Activated gamma-delta T cell treated with Interleukin-2 at 50 U/mL for 16 hours (primary cell): ENCODE results near the gene NOTCH3.

Experiments
- DNase-seq: peaks from one replicate; pipeline ENCODE4 v3.0.0-alpha.2; 2020

Gene NOTCH3

DNA sequence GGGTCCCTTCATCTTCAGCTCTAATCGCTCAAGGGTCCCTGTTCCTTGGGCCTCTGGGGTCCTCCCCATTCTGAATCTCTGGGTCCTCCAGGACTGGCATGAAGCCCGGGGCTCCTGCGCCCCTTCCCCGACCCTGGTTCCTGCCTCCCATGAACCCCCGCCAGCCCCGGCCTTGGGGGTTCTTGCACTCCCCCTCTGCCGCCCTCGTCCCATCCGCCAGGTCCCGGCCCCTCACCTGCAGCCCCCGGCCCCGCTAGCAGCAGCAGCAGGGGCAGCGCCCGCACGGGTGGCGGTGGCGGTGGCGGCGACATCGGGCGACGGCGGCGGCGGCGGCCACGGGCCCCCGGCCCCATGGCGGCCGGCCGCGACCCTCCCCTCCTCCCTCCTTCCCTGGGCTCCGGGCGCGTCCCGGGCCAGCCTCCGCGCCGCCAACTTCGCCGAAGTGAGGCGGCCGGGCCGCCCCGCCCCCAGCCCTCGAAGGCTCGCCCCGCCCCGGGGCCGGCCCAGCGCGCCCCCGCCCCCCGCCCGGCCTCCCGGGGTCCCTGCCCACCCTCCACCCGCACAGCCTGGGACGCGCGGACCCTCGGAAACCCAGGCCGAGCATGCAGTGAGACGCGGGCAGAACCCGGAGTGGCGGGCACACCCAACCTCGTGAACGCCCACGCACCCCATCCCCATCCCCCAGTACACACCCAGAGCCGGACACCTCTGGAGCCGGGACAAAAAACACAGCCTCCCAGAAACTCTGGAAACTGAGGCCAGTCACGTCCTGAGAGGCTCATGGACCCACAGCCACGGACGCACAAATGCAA lies at the start of gene NOTCH3:
TSS of gene NOTCH3 (minus strand) at position 443 of the 812 bp plus-strand sequence. CDS start at position 353, 90 bp downstream.
- DNase-seq: no peak

DNA sequence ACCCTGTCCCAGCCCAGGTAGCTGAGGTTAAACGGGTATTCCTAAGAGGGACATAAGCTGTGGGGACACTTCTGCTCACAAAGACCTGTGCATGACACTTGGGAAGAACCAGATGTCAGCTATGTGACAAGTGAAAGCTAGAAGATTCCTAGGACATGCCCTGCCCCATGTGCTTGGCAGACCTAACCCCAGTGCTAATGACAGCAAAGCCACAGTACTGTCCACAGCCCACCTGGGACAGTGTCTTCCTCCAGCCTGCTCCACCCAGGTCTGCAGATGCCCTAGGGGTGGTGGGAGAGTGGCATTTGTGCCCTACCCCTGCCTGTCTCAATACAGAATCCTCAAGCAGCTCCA lies 49.8 kb upstream of the NOTCH3 start:
- DNase-seq: no peak

- DNase-seq: no peak
Measured at GRCh38 chr19:15249972-15250639, 49.3 kb upstream of the NOTCH3 start.

- DNase-seq: no peak
Measured at GRCh38 chr19:15249528-15249874, 48.7 kb upstream of the NOTCH3 start.

- no peak for DNase-seq
Measured at GRCh38 chr19:15248648-15249527, 48.1 kb upstream of the NOTCH3 start.

DNA sequence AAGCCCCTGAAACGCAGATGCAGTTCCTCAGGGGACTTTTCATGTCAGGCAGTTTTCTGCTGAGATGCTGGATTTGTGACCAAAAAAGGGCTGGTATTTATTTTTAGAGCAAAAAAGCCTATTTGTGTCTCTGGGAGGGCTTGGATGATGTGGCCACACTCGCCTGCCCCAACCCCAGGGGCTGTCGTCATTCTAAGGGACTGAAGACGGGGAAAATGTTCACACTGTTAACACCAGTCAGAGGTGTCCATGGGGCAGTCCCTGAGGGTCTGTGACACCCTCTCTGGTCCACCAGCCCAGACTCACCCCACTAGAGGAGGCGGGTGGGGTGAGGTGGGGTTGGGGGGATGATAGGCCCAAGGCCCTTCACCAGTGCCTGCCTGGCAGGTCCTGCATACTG lies 47.3 kb upstream of the NOTCH3 start:
- no peak for DNase-seq

DNA sequence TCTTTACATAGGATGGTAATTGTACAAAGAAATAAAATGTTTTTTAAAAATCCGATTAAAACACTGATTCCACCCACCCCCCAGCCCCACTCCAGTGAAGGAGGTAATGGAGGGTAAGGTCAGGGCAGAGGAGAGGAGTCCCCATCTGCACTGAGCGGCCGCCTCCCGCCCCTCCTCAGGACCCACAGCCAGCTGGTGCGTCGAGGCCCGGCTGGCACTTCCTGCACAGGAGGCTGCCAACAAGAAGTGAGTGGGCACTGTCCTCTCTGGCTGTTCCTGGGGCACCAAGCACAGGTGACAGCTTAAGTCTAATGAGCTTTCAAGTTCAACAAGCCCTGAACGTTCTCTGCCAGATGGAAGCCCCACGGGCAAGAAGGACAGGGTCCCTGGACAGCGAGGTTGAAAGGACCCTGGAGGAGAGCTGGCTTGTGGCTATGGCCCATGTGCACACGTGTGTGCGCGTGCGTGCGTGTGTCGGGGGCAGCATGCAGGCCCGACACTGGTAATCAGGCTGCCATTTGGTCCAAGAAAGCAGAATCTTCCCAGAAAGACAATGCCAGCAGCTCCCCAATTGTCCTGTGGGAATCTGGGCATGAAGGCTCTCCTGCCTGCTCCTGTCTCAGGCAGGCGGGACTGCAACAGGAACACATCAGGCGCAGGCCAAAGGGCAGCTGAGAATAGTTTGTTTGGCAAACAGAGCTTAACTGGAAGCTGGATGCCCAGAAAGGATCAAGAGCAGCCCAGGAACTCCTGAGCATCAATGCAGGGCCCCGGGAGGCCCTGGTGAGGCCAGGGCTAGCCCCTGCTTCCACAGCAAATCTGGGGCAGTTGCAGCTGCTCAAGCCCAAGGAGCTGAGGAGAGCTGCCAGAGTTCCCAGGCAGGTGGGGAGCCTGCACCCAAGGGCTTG lies 46.6 kb upstream of the NOTCH3 start:
- no peak for DNase-seq

DNA sequence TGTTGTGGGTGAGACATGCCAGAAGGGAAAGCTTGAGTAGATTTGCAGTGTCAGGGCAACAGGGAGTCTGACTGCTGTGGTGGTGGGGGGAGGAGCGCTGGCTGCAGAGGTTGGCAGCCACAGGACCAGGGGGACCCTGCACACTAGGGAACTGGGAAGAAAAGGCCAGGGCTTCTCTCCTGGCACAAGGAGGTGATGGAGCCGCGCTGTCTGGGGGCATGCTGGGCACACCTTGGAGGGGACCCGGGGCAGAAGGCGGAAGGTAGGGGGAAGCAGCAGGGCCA lies 45.3 kb upstream of the NOTCH3 start:
- DNase-seq: no peak

GRCh38 chr19:15245370-15246197 lies 44.8 kb upstream of the NOTCH3 start:
- no peak for DNase-seq

GRCh38 chr19:15244808-15245207 lies 44.0 kb upstream of the NOTCH3 start:
- DNase-seq: no peak

DNA sequence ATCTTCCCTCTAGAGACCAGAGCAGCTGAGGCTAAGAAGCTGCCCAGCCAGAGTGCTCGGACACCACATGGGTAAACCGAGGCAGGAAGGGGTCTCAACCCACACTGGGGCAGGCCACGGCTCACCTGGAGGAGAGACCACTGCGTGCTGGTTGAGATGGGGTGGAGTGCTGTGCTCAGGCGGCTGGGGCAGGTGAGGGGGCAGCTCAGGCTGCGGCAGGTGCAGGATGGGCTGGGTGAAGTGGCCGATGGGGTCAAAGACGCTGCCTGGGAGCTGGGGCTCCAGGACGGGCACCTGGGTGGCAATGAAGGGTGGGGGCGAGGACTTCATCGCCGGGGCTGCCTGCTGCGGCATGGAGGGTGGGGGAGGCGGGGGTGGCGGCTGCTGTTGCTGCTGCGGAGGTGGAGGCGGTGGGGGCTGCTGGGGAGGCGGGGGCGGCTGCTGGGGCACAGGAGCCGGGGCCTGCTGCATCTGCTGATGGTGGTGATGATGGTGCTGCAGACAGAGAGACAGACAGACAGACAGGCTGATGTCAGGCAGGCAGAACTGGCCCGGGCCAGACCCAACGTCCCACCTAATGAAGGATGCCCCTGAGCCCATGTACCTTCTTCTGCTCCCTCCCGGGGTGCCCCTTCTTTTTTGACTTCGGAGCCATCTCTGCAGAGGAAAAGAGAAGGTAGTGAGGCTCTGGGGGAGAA lies 43.5 kb upstream of the NOTCH3 start:
- no peak for DNase-seq

DNA sequence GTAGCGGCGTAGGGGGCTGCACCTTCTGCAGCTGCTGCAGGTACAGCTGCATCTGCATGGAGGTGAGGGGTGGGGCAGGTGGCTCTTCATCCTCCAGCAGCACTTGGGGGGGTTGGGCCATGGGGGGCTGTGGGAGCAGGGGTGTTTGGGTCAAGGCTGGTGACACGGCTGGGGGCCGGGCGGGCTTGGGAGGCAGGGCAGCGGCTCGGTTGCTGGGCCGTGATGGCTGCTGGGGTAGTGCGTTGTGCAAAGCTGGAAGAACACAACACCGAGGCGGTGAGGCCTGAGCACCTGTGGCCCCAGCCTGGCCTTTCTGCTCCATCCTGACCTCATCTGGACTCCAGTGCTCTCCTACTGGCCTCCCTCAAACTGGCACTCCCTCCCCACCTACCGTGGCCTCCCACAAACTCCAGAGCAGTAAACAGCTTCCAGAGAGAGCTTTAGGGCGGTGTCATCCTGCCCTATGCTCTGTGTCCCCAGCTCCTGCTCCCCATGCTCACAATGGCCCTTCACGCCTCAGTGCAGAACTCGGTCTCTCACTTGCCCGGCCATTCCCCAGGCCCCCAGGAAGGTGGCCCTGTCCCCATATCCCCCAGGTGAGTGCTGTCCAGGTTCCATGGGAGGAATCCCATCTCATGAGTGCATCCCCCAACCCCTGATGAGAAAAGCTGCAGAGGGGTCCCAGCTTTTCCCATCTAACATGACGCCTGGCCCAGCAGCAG lies 42.6 kb upstream of the NOTCH3 start:
- DNase-seq: no peak

- DNase-seq: no peak
Measured at GRCh38 chr19:15241259-15241910, 40.6 kb upstream of the NOTCH3 start.

GRCh38 chr19:15240515-15240914 lies 39.7 kb upstream of the NOTCH3 start:
- no peak for DNase-seq

- DNase-seq: no peak
Measured at GRCh38 chr19:15239337-15239949, 38.6 kb upstream of the NOTCH3 start.

DNA sequence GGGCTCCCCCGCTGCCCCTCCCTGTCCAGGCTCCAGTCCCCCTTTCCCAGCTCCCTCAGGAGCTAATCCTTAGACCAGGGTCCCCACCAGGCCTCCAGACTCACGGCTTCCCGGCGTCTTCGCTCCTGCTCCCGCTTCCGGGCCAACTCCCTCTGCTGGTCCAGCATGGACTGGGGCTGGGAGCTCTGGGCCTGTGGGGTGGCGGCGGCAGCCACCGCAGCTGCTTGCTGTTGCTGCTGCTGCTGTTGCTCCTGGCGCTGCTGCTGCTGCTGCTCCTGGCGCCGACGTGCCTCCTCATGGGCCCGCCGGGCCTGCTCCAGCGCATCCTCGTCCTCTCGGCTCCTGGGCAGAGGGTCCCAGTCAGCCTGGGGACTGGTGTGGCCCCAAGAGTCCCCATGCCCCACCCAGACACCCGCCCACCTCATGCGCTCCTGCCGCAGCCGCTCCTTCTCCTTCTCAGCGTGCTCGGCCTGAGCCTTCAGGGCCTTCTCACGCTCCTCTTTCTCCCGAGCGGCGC lies 37.9 kb upstream of the NOTCH3 start:
- DNase-seq: no peak

DNA sequence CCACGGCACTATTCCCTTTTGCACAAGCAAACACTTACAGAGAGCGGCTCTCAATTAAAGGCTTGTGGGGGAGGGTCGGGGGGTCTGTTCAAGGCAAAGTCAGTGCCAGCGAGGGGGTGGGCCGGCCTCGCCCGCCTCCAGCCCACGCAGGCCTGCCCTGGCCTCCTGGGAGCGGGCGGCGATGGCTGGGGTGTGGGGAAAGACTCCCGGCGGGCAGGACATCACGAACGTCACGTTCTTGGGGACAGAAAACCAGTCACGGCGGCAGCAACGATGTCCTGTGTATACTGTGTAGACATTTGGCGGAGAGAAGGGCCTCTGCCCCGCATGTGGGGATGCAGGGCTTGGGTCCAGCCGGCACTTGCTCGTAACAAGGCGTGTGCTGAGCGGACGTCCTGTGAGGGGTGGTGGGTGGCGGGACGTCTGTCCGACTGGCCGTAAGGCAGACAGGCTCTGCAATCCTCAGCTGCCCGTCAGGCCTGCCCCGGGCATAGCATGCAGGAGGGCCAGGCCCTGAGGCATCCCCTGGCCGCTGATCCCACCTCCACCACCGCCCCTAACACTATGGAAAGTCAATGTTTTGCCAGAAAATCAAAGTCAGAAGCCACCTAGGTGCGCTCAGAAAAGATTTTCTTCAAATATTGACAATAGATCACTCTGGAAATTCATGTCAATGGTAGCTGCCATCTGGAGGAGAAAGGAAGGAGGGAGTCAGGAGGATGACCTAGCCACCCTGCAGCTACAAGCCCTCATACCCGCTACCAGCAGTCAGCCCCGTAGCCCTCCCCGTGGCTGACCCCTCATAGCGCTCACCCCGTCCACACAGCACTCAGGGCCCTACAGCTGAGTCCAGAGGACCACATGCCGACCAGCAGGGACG lies 37.2 kb upstream of the NOTCH3 start:
- no peak for DNase-seq

GRCh38 chr19:15236886-15237285 lies 36.1 kb upstream of the NOTCH3 start:
- no peak for DNase-seq
